AG04450 (cell line): ENCODE data around the gene CAPG. TPM values are rescaled to one million over a fixed set of nuclear protein-coding genes. Genes with fewer than 3 reads are reported as not detected.
"Not testable (repeated sequence)": the region's sequence is repeated elsewhere in the genome, so short reads cannot be mapped to it uniquely, and the experiment has no call there.

ENCODE experiments used
- CTCF ChIA-PET: fragments of 300-600, 350-600 bp; formaldehyde crosslinking; extraction: SDS; loops from one replicate; lab custom pipeline; 2022; ENCODE audit warnings: antibody characterized with exemption, inconsistent platforms; lab: Charles Lee
- POLR2A ChIA-PET: fragments of 350-600 bp; formaldehyde crosslinking; extraction: SDS; loops from one replicate; lab custom pipeline; 2021; ENCODE audit warnings: antibody characterized with exemption, inconsistent platforms; lab: Yijun Ruan, JAX
- DNase-seq: peaks from one replicate; pipeline ENCODE4 v3.0.0-alpha.2; 2011; ENCODE audit warnings: low read depth, low spot score
- H3K27ac ChIP-seq: one replicate; pipeline ENCODE4 v1.5.1; 2012; ENCODE audit warnings: low read depth, low read length, control low read depth
- H3K27me3 ChIP-seq: one replicate; pipeline ENCODE4 v1.6.0; 2012; ENCODE audit warnings: low read length; ENCODE audit not compliant: control insufficient read depth, insufficient read depth
- H3K4me3 ChIP-seq: 2 replicates; pipeline ENCODE4 v1.5.1; 2011; ENCODE audit warnings: mild to moderate bottlenecking, low read depth, low read length, control low read depth
- H3K9me3 ChIP-seq: 2 replicates; pipeline ENCODE4 v1.5.1; 2012; ENCODE audit warnings: low read length; ENCODE audit not compliant: control insufficient read depth, insufficient read depth
- CTCF ChIP-seq: IDR thresholded peaks from 2 replicates; pipeline ENCODE4 v1.5.1; 2011; ENCODE audit warnings: low read depth, low read length, control low read depth, inconsistent platforms
- polyA plus RNA-seq: library from polyadenylated mRNA; depleted of rRNA; stranded (reverse); fragments of >200 nt; gene quantifications from 2 replicates; pipeline ENCODE4 v1.2.3, GENCODE V29; 2011

Gene CAPG
- polyA plus RNA-seq, 1 experiment: 70.5 TPM

- CTCF ChIA-PET: interaction anchor here (1.1 kb wide), 1 partner anchor 183 kb away, joined by 6 read pairs; no protein-coding TSS in a partner anchor
- Histone ChIP-seq H3K9me3 (no peaks in the 10 kb centered on the region), H3K27ac (no peak overlapping the region), H3K4me3 (no peak overlapping the region), H3K27me3 (no peaks in the 10 kb centered on the region)
- no peak for DNase-seq
- TF ChIP-seq CTCF: no peak
- POLR2A ChIA-PET: interaction anchor here (0.9 to 1.3 kb wide), 3 partner anchors 15 to 169 kb away, joined by 3 to 4 read pairs (median 3); partner anchors contain the start of genes ELMOD3, MAT2A and RETSAT
Measured at GRCh38 chr2:85369500-85369899, 40.7 kb downstream of the CAPG start.

DNA sequence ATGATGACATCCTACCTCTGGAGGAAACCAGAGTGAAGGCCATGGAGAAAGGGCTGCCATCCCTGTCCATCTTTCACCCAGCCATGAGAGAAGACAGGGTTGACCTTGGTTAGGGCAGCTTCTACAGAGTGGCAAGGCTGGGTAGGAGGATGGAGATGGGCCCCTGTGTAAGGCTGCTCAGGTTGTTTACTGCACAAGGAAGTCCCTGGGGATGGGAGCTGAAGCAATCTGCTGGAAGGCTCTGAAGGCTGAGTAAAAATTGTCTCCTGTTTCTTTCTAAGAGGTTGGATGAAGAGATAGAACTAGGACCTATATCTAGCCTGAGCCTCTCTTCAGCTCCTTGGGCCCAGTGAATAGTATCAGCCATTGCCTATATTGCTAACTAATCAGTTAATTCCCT lies 41.2 kb downstream of the CAPG start:
- Histone ChIP-seq H3K4me3 (no peak overlapping the region), H3K27ac (no peak overlapping the region), H3K9me3 (no peaks in the 10 kb centered on the region), H3K27me3 (no peaks in the 10 kb centered on the region)
- ChIA-PET POLR2A (interaction anchor here (0.9 kb wide), 1 partner anchor 14 kb away, joined by 3 read pairs; the partner anchor contains the start of genes ELMOD3 and RETSAT), CTCF (no interaction called here)
- no peak for DNase-seq
- TF ChIP-seq CTCF: no peak

- no peak for TF ChIP-seq CTCF
- Histone ChIP-seq H3K9me3 (no peaks in the 10 kb centered on the region), H3K27ac (no peak overlapping the region), H3K4me3 (no peak overlapping the region), H3K27me3 (no peaks in the 10 kb centered on the region)
- POLR2A ChIA-PET: interaction anchor here (2.3 kb wide), 1 partner anchor 171 kb away, joined by 5 read pairs; the partner anchor contains the start of gene MAT2A
- CTCF ChIA-PET: no interaction called here
- no peak for DNase-seq
Measured at GRCh38 chr2:85367180-85367579, 43.0 kb downstream of the CAPG start.

- H3K27ac ChIP-seq, H3K27me3 ChIP-seq, POLR2A ChIA-PET, H3K4me3 ChIP-seq, DNase-seq, H3K9me3 ChIP-seq, CTCF ChIA-PET: not testable (repeated sequence)
Measured at GRCh38 chr2:85362653-85363387, 47.3 kb downstream of the CAPG start.

GRCh38 chr2:85357736-85358135 lies 52.4 kb downstream of the CAPG start:
- no peaks in the 10 kb centered on the region for H3K27me3 ChIP-seq
- no peak for TF ChIP-seq CTCF
- POLR2A ChIA-PET: interaction anchor here (0.7 kb wide), 1 partner anchor 32 kb away, joined by 6 read pairs; no protein-coding TSS in a partner anchor
- DNase-seq: no peak
- no peaks in the 10 kb centered on the region for H3K9me3 ChIP-seq
- H3K4me3 ChIP-seq: no peak overlapping the region
- CTCF ChIA-PET: no interaction called here
- no peak overlapping the region for H3K27ac ChIP-seq
